ENCODE measurements around the gene DDA1. TPM values are rescaled to one million over a fixed set of nuclear protein-coding genes. Genes with fewer than 3 reads are reported as not detected.

The DDA1 gene
- total and polyA plus RNA-seq, 2 of the 13 experiments (the other 11 are each of a cell fraction or from before 2014, with no cell fraction given) = 24.5 to 26.0 TPM

DNA sequence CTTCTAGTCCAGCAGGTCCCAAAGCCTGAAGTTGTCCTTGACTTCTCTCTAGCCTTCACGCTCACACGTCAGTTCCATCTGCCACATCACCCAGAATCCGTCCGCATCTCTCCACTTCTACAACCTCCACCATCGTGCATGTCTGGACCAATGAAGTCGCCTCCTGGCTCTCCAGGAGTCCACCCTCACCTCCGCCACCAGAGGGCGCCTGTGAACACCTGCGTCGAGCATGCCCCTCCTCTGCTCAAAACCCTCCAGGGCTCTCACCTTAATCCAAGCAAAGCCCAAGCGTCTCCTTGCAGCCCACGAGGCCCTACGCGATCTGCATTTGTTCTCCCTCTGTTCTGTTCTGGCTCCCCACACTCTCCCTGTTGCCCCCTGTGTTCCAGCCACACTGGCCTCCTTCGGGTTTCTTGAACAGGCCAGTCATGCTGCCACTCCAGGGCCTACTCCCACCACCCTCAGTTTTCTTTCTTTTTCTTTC, 48.5 kb upstream of the DDA1 start (continued):
- TF ChIP-seq MAZ (IDR thresholded peaks at IDR 0.05; ENCODE audit: borderline replicate concordance, low read depth, low read length) (no peak), MAZ (CRISPR knock-in tag; IDR thresholded peaks at IDR 0.05; ENCODE audit: low read depth) (0 out of 2 replicates have a peak, but pooled peaks have one; percentile 28), GLI4 (CRISPR knock-in tag; IDR thresholded peaks at IDR 0.05; ENCODE audit: borderline replicate concordance) (no peak), RFXANK (CRISPR knock-in tag; IDR thresholded peaks at IDR 0.05) (no peak), ZNF530 (CRISPR knock-in tag; IDR thresholded peaks at IDR 0.05; ENCODE audit: low read depth) (no peak), HIVEP1 (CRISPR knock-in tag; IDR thresholded peaks at IDR 0.05) (no peak), ZNF777 (CRISPR knock-in tag; IDR thresholded peaks at IDR 0.05) (no peak), SOX5 (CRISPR knock-in tag; IDR thresholded peaks at IDR 0.05; ENCODE audit: borderline replicate concordance) (0 out of 2 replicates have a peak, but pooled peaks have one; percentile 21), ELF1 (CRISPR knock-in tag; IDR thresholded peaks at IDR 0.05) (0 out of 2 replicates have a peak, but pooled peaks have one; percentile 9), DMAP1 (CRISPR knock-in tag; IDR thresholded peaks at IDR 0.05) (peak; percentile 26; the same call in 1 of the 2 replicates), KLF11 (CRISPR knock-in tag; IDR thresholded peaks at IDR 0.05) (no peak), SIN3B (IDR thresholded peaks at IDR 0.05; ENCODE audit: low read length) (no peak), FOSL2 (CRISPR knock-in tag; IDR thresholded peaks at IDR 0.05) (peak; percentile 60; the same call in 1 of the 2 replicates), ZNF781 (CRISPR knock-in tag; IDR thresholded peaks at IDR 0.05; ENCODE audit: borderline replicate concordance, not compliant biosample characterization) (peak; percentile 43), GATA4 (IDR thresholded peaks at IDR 0.05; ENCODE audit: borderline replicate concordance, low read depth) (no peak), NFE2L2 (IDR thresholded peaks at IDR 0.05; ENCODE audit: low read length) (no peak), MIER3 (CRISPR knock-in tag; IDR thresholded peaks at IDR 0.05; ENCODE audit: borderline replicate concordance) (peak; percentile 54; the same call in 1 of the 2 replicates), MBD4 (IDR thresholded peaks at IDR 0.05; ENCODE audit: borderline replicate concordance, low read length) (no peak), ZBTB20 (CRISPR knock-in tag; IDR thresholded peaks at IDR 0.05; ENCODE audit: borderline replicate concordance, low read depth) (0 out of 2 replicates have a peak, but pooled peaks have one; percentile 35), CENPT (CRISPR knock-in tag; IDR thresholded peaks at IDR 0.05; ENCODE audit: low read depth) (no peak), PTBP1 (IDR thresholded peaks at IDR 0.05; ENCODE audit: low read depth, low read length, poor library complexity, severe bottlenecking) (no peak), TEAD2 (CRISPR knock-in tag; IDR thresholded peaks at IDR 0.05) (no peak)
- TF ChIP-seq, protein P1, sequence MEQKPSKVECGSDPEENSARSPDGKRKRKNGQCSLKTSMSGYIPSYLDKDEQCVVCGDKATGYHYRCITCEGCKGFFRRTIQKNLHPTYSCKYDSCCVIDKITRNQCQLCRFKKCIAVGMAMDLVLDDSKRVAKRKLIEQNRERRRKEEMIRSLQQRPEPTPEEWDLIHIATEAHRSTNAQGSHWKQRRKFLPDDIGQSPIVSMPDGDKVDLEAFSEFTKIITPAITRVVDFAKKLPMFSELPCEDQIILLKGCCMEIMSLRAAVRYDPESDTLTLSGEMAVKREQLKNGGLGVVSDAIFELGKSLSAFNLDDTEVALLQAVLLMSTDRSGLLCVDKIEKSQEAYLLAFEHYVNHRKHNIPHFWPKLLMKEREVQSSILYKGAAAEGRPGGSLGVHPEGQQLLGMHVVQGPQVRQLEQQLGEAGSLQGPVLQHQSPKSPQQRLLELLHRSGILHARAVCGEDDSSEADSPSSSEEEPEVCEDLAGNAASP (CRISPR knock-in tag; IDR thresholded peaks at IDR 0.05; ENCODE audit: borderline replicate concordance) = peak; percentile 68; the same call in 1 of the 2 replicates
- TF ChIP-seq, protein P2, sequence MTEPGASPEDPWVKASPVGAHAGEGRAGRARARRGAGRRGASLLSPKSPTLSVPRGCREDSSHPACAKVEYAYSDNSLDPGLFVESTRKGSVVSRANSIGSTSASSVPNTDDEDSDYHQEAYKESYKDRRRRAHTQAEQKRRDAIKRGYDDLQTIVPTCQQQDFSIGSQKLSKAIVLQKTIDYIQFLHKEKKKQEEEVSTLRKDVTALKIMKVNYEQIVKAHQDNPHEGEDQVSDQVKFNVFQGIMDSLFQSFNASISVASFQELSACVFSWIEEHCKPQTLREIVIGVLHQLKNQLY (CRISPR knock-in tag; IDR thresholded peaks at IDR 0.05) = peak; percentile 26; the same call in 1 of the 2 replicates
- TF ChIP-seq, protein P3, sequence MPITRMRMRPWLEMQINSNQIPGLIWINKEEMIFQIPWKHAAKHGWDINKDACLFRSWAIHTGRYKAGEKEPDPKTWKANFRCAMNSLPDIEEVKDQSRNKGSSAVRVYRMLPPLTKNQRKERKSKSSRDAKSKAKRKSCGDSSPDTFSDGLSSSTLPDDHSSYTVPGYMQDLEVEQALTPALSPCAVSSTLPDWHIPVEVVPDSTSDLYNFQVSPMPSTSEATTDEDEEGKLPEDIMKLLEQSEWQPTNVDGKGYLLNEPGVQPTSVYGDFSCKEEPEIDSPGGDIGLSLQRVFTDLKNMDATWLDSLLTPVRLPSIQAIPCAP (CRISPR knock-in tag; IDR thresholded peaks at IDR 0.05; ENCODE audit: low read depth) = no peak
- TF ChIP-seq, protein P4, sequence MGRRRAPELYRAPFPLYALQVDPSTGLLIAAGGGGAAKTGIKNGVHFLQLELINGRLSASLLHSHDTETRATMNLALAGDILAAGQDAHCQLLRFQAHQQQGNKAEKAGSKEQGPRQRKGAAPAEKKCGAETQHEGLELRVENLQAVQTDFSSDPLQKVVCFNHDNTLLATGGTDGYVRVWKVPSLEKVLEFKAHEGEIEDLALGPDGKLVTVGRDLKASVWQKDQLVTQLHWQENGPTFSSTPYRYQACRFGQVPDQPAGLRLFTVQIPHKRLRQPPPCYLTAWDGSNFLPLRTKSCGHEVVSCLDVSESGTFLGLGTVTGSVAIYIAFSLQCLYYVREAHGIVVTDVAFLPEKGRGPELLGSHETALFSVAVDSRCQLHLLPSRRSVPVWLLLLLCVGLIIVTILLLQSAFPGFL (CRISPR knock-in tag; IDR thresholded peaks at IDR 0.05) = no peak
- TF ChIP-seq, protein P5, sequence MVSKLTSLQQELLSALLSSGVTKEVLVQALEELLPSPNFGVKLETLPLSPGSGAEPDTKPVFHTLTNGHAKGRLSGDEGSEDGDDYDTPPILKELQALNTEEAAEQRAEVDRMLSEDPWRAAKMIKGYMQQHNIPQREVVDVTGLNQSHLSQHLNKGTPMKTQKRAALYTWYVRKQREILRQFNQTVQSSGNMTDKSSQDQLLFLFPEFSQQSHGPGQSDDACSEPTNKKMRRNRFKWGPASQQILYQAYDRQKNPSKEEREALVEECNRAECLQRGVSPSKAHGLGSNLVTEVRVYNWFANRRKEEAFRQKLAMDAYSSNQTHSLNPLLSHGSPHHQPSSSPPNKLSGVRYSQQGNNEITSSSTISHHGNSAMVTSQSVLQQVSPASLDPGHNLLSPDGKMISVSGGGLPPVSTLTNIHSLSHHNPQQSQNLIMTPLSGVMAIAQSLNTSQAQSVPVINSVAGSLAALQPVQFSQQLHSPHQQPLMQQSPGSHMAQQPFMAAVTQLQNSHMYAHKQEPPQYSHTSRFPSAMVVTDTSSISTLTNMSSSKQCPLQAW (CRISPR knock-in tag; IDR thresholded peaks at IDR 0.05) = 0 out of 2 replicates have a peak, but pooled peaks have one; percentile 32
